ENCODE data around the gene TH. TPM values are rescaled to one million over a fixed set of nuclear protein-coding genes. Genes with fewer than 3 reads are reported as not detected.

Gene TH
- total RNA-seq, 4 donors from 2014 or later: not detected

GRCh38 chr11:2212411-2213251 is 41.0 kb upstream of the TH start:
- no peak for TF ChIP-seq CTCF (IDR thresholded peaks at IDR 0.05; ENCODE audit: low read depth)

- TF ChIP-seq CTCF (IDR thresholded peaks at IDR 0.05; ENCODE audit: low read depth): no peak
Observed at GRCh38 chr11:2211113-2211971, 39.7 kb upstream of the TH start.

GRCh38 chr11:2210366-2211112 is 38.9 kb upstream of the TH start:
- TF ChIP-seq CTCF (IDR thresholded peaks at IDR 0.05; ENCODE audit: low read depth): no peak

GRCh38 chr11:2209900-2210321 is 38.3 kb upstream of the TH start:
- no peak for TF ChIP-seq CTCF (IDR thresholded peaks at IDR 0.05; ENCODE audit: low read depth)

GRCh38 chr11:2209370-2209801 is 37.8 kb upstream of the TH start:
- no peak for TF ChIP-seq CTCF (IDR thresholded peaks at IDR 0.05; ENCODE audit: low read depth)

GRCh38 chr11:2208691-2209369 is 37.2 kb upstream of the TH start:
- TF ChIP-seq CTCF (IDR thresholded peaks at IDR 0.05; ENCODE audit: low read depth): no peak
